NK-92 (cell line): ENCODE results near the gene NAT8.
"Not testable (repeated sequence)": the region's sequence is repeated elsewhere in the genome, so short reads cannot be mapped to it uniquely, and the experiment has no call there.

ENCODE experiments used
- DNase-seq: peaks from one replicate; lab custom pipeline; 2025; ENCODE audit not compliant: unreplicated experiment; lab: John Stamatoyannopoulos, UW

NAT8 gene

DNA sequence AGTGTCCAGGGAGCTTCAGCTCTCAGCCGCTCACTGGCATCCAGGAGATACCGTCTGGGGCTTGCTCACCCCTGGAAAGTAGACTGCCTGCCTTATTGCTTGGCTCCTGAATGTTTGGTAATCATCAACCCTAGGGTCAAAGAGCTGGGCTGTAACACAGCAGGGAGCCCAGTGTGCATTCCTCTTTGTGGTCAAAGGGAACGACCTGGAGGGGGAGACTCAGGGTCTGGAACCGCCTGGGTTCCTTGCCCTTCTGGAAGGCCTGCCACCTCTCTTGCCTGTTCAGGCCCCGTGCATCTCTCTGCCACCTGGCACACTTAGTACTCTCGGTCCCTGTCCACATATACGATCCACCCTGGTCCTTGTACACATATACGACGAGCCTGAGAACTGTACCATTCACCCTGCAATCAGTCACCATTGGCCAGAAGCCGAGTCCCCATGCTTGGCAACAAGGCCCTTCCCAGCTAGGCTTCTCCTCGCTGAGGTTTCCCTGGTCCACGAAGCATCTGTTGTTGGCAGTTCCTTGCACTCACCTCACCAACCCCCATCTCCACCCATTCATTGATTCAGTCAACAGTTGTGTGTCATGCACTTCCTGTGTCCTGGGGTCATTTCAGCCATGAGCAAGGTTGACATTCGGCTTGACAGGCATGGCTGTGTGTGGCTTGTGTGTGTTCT is at the start of gene NAT8:
Gene NAT8 (minus strand): TSS at position 85 of the 681 bp plus-strand sequence. CDS start 794 bp downstream, outside the sequence.
- DNase-seq = no peak

- DNase-seq = not testable (repeated sequence)
Observed at GRCh38 chr2:73690372-73691088, 48.3 kb upstream of the NAT8 start.

- not testable (repeated sequence) for DNase-seq
Observed at GRCh38 chr2:73688494-73688893, 46.3 kb upstream of the NAT8 start.

GRCh38 chr2:73685764-73686438 is 43.7 kb upstream of the NAT8 start:
- DNase-seq = no peak

DNA sequence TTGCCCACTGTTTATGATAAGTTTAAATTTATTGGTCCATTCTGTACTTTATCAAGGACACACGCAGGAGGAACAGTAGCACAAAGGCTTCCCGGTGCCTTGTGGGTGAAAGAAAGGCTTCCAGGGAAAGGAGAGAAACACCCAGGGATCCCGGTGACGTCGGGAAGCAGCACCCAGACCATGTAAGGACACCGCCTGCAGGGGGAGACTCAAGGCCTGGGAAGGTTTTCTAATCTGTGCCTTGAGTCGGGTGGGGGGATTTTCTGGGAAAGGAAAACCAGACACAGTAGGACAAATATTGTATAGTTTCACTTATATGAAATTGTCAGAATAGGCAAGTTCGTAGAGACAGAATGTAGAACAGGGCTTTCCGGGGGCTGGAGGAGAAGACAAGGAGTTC is 42.7 kb upstream of the NAT8 start:
- not testable (repeated sequence) for DNase-seq

DNA sequence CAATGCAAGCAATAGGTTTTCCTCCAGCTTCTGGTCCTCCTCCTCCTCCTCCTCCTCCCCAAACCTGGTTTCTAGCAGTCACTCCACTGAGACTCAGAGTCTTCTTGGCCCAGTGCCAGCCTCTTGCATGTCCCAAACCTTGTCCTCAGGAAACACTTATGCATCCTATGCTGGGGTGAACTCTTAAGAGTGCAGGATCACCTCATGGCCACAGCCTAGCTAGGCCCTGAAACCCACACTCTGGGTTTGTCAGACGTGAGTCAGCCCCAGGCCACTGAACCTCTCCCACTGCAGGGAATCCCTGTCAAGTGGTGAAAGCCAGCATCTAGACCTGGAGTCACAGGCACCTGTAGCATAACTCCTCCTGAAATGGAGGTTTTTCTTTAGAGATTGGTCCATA is 42.1 kb upstream of the NAT8 start:
- DNase-seq = not testable (repeated sequence)

DNA sequence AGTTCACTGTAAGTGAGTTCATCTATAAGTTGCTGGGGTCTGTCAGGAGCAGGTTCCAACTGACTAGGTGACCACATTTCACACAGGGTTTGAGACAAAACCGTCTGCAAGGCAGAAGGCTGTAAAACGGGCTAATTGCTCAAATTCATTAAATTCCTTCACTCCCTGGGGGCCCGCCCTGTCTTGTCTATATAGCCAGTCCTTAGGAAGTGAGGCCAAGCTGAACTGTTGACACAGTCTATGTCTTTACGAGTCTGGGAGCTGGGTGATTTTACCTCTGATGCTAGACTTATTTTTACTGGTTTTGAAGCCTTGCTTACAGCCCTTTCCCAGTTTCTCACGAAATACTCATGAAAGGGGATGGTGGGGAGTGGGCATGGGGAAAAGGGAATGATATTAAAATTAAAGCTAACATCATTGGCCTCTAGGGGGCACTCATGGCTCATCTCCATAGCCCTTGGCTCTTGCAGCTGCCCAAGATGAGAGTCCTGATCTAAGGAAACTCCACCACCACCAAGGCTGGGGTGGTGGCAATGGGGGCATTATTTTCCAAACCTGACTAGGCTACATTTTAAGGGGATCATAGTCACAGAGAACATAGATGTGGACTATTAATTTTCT is 37.8 kb upstream of the NAT8 start:
- not testable (repeated sequence) for DNase-seq

DNA sequence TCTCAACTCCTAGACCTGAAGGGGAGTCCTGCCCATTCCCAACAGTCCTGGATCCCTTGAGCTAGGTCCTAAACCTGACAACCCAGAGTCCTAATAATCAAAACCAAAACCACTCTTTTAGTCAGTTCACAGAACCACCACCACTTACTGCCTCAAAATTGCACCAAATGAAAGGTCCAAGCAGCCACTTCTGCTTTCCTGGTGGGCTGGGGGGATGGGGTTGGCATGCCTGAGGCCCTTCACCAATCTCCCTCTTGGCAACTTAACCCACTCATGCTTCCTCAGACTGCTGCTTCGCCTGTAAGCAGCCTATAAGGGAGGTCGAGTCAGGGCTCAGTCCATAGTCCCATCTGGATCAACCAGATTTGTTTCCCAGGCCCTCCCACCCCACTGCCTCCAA is 37.0 kb upstream of the NAT8 start:
- DNase-seq = not testable (repeated sequence)

- not testable (repeated sequence) for DNase-seq
Observed at GRCh38 chr2:73678008-73678407, 35.8 kb upstream of the NAT8 start.

GRCh38 chr2:73676211-73676610 is 34.0 kb upstream of the NAT8 start:
- DNase-seq = not testable (repeated sequence)

- not testable (repeated sequence) for DNase-seq
Observed at GRCh38 chr2:73674696-73675157, 32.5 kb upstream of the NAT8 start.

- not testable (repeated sequence) for DNase-seq
Observed at GRCh38 chr2:73669976-73670375, 27.8 kb upstream of the NAT8 start.

- not testable (repeated sequence) for DNase-seq
Observed at GRCh38 chr2:73667239-73667638, 25.0 kb upstream of the NAT8 start.

DNA sequence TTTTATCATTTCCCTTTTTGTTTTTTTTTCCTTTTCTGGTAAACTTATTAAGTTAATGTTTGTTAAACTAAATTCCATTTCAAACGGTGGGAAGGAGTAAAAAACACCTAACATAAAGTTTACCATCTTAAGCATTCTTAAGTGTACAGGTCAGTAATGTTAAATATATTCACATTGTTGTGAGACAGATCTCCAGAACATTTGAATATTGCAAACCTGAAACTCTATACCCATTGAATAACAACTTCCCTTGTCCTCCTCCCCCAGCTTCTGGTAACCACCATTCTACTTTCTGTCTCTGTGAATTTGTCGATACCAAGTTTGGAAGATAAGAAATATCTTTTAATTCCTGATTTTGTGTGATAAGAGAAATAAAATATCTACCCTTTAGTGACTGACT is 12.0 kb upstream of the NAT8 start:
- DNase-seq = no peak

DNA sequence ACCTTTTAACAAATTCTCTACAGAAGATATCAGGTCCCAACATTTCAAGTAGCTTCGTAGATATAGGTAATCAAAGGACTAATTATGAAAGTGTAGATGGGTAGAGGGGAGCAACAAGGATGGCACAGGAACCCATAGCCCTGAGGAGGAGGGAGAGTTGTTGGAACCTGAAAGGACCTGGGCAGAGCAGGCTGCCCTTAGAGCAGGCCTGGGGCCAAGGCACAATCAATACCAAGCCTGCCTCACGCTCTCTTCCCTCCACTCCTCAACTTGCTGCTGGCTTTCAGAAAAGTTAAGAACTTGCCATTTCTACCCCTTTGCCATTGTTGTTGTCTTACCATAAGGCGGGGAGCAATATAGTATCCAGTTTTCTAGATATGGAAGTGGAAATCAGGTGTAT is 10.1 kb upstream of the NAT8 start:
- DNase-seq = no peak

DNA sequence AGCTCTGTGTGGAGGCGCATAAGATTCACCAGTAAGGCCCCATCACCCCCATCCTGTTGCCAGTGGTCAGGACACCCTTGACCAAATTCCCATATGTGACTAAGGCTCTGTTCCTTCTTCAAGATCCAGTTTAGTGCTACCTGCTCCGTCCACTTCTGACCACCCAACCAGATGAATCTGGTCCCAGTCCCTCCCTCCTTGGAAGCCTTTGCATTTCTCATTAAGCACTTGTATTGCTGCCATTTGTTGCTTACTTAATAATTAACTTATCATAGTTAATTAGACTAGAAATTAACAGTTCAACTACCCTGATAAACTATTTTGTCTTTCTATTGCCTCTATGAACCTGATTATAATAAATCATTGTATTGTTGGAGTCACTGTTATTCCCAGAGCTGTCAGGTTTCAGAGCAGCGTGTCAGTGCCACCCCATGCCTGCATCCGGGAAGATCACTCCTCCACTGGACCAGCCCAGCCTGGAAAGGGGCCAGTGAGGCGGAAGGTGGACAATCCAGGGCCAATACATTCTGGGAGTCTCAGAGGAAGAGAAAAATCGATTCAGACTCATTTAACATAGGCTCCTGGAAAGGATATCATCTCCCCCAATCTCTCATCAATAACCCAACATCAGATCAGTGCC is 9.5 kb upstream of the NAT8 start:
- DNase-seq = no peak

DNA sequence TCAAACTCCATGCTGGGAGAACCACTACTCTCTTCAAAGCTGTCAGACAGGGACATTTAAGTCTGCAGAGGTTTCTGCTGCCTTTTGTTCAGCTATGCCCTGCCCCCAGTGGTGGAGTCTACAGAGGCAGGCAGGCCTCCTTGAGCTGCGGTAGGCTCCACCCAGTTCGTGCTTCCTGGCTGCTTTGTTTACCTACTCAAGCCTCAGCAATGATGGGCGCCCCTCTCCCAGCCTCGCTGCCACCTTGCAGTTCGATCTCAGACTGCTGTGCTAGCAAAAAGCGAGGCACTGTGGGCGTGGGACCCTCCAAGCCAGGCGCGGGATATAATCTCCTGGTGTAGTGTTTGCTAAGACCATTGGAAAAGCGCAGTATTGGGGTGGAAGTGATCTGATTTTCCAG is 5.5 kb upstream of the NAT8 start:
- not testable (repeated sequence) for DNase-seq

GRCh38 chr2:73641767-73642062 is 507 bp downstream of the NAT8 start:
- DNase-seq = no peak

DNA sequence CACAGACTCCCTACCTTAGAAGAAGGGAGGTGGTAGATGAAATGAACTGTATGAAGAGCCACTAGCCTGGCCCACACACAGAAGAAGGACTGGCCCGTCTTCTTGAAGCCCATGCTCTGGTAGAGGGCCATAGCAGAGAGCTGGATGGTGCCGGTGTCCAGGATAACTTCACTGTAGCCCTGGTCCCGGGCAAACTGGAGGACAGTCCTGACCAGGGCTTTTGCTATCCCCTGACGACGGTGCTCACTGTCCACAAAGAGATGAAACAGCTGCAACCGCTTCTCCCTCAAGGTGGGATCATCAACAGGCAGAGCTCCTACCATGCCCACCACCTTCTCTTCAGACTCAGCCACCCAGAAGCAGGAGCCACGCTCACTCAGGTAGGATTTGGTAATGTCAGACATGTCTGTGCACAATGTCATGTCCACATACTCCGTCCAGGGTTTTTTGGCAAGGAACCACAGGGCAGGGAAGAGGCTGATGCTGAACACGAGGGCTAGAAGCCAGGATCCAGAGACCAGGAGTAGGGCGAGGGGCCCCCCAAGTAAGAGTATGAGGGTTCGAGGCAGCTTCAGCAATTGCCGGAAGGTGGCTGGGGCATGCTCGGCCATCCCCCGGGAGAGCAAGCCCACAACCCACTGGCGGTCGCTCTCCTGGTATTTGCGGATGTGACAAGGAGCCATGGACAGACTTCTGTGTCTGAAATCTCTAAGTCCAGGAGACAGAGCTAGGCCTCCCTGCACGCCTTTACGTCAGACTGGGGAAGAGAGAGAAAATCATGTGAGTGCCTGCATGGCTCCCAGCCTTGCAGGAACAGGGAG is 1.1 kb downstream of the NAT8 start:
- DNase-seq = no peak

GRCh38 chr2:73640511-73640911 is 1.7 kb downstream of the NAT8 start:
- no peak for DNase-seq
